Posterior vena cava (tissue), 2 donors: ENCODE data around the gene PIGQ. TPM values are rescaled to one million over a fixed set of nuclear protein-coding genes. Genes with fewer than 3 reads are reported as not detected.

Source experiments
- DNase-seq: peaks from one replicate; pipeline ENCODE4 v3.0.0-alpha.2; 2020; ENCODE audit warnings: low spot score
- intact Hi-C, 2 donors: fragments of 100-400 bp; cut with DNase I; formaldehyde crosslinking; loops; one replicate each; pipeline versions ENCODE4 v1.14.1 to v1.14.2; 2022 to 2023
- microRNA-seq, 2 donors: library from miRNA; unstranded; fragments of <30 nt; microRNA quantifications; one replicate each; pipeline ENCODE4 v1.2.0, GENCODE V29; 2020 to 2021; ENCODE audit warnings: borderline microRNAs expressed in 2 of 2
- total RNA-seq, 2 donors: library from RNA; stranded (reverse); fragmentation: NEBNext Ultra II Directional; extraction: Animal tissue kit (Norgen Biotek cat#: 25700); gene quantifications; one replicate each; pipeline ENCODE4 v1.2.1, GENCODE V29; 2021
- donor health status: DM: yes; HTN: yes; CAD: no.
- donor health status: DM: yes; HTN: yes; CAD: no.

PIGQ gene
- total RNA-seq, 2 donors from 2014 or later = 22.1 to 25.4 TPM

GRCh38 chr16:630249-630814, 60.6 kb downstream of the PIGQ start:
- intact Hi-C loops = loop anchor here in 1 of 2 donors (5.0 kb wide), 1 partner anchor 38 kb away; the partner anchor contains the start of gene RAB40C
- DNase-seq = peak; percentile 77

GRCh38 chr16:630815-631405, 61.1 kb downstream of the PIGQ start, which contains the start of gene WFIKKN1:
Gene WFIKKN1, plus strand, starts transcription at chr16:630985. Its CDS starts 269 bp downstream, at chr16:631254.
- peak; percentile 85 for DNase-seq
- intact Hi-C loops = loop anchor here in 1 of 2 donors (5.0 kb wide), 1 partner anchor 39 kb away; the partner anchor contains the start of gene RAB40C

- intact Hi-C loops = loop anchor here in 1 of 2 donors (5.0 kb wide), 1 partner anchor 40 kb away; the partner anchor contains the start of gene RAB40C
- DNase-seq = no peak
These were observed 62.1 kb downstream of the PIGQ start for GRCh38 chr16:631808-632358.

- intact Hi-C loops = loop anchor here in 1 of 2 donors (5.0 kb wide), 1 partner anchor 40 kb away; the partner anchor contains the start of gene RAB40C
- DNase-seq = peak; percentile 76
These were observed 62.9 kb downstream of the PIGQ start for GRCh38 chr16:632486-633335.

GRCh38 chr16:633336-634050, 63.7 kb downstream of the PIGQ start:
- DNase-seq = peak; percentile 79
- intact Hi-C loops = loop anchor here in 1 of 2 donors (5.0 kb wide), 1 partner anchor 41 kb away; the partner anchor contains the start of gene RAB40C

Small RNA genes within 50 kb of the gene (microRNA-seq; reads per million reads assigned to microRNA genes)
- gene MIR3176 = 0.32 to 0.78 reads per million in 2 donors
- 0 to 0.52 reads per million in 2 donors for gene MIR5587

Other genes starting within 250 kb of the PIGQ start
- 10 to 100 TPM; 13.4 to 19.0 TPM for gene AXIN1, start 217.2 kb upstream of the PIGQ start, total RNA-seq
- gene MRPL28, start 199.4 kb upstream of the PIGQ start, total RNA-seq = 10 to 100 TPM; 35.7 to 36.0 TPM
- 10 to 100 TPM; 24.7 to 28.9 TPM for gene PGAP6, start 188.0 kb upstream of the PIGQ start, total RNA-seq
- gene NME4, start 172.8 kb upstream of the PIGQ start, total RNA-seq = 100 to 1,000 TPM in 1 of 2 donors, 10 to 100 TPM in 1; 70.7 to 108 TPM
- gene DECR2, start 168.1 kb upstream of the PIGQ start, total RNA-seq = 10 to 100 TPM; 11.2 to 12.9 TPM
- gene RAB11FIP3, start 144.3 kb upstream of the PIGQ start, total RNA-seq = 10 to 100 TPM; 40.1 to 45.2 TPM
- 10 to 100 TPM; 23.3 to 26.6 TPM for gene CAPN15, start 42.3 kb upstream of the PIGQ start, total RNA-seq
- gene PRR35, start 9.6 kb upstream of the PIGQ start, total RNA-seq = not detected
- gene NHLRC4, start 3.0 kb upstream of the PIGQ start, total RNA-seq = under 1 TPM; 0.38 to 0.65 TPM
- gene RAB40C, start 20.1 kb downstream of the PIGQ start, total RNA-seq = 10 to 100 TPM; 13.0 to 13.6 TPM
- gene WFIKKN1, start 61.0 kb downstream of the PIGQ start, total RNA-seq = under 1 TPM; 0.14 TPM
- gene METTL26, start 66.3 kb downstream of the PIGQ start, total RNA-seq = 10 to 100 TPM; 43.3 to 63.2 TPM
- 10 to 100 TPM; 19.0 to 21.5 TPM for gene MCRIP2, start 71.9 kb downstream of the PIGQ start, total RNA-seq
- gene WDR90, start 79.4 kb downstream of the PIGQ start, total RNA-seq = 10 to 100 TPM; 13.4 to 14.9 TPM
- 10 to 100 TPM; 57.5 to 65.1 TPM for gene RHOT2, start 98.2 kb downstream of the PIGQ start, total RNA-seq
- under 1 TPM; 0.71 to 0.79 TPM for gene RHBDL1, start 105.7 kb downstream of the PIGQ start, total RNA-seq
- gene STUB1, start 110.4 kb downstream of the PIGQ start, total RNA-seq = 10 to 100 TPM; 73.3 to 79.7 TPM
- gene JMJD8, start 114.4 kb downstream of the PIGQ start, total RNA-seq = 10 to 100 TPM; 49.8 to 58.9 TPM
- gene WDR24, start 120.4 kb downstream of the PIGQ start, total RNA-seq = 1 to 10 TPM; 7.4 to 7.5 TPM
- not detected for gene FBXL16, start 135.8 kb downstream of the PIGQ start, total RNA-seq
- gene METRN, start 145.2 kb downstream of the PIGQ start, total RNA-seq = 10 to 100 TPM; 21.6 to 24.9 TPM
- 10 to 100 TPM; 20.0 to 25.5 TPM for gene ANTKMT, start 151.2 kb downstream of the PIGQ start, total RNA-seq
- gene CCDC78, start 156.5 kb downstream of the PIGQ start, total RNA-seq = 1 to 10 TPM in 1 of 2 donors, under 1 TPM in 1; 0.52 to 1.0 TPM
- gene HAGHL, start 157.1 kb downstream of the PIGQ start, total RNA-seq = 1 to 10 TPM; 3.6 to 4.1 TPM
- gene CIAO3, start 171.0 kb downstream of the PIGQ start, total RNA-seq = 10 to 100 TPM; 18.2 to 18.6 TPM
- gene MSLN, start 190.8 kb downstream of the PIGQ start, total RNA-seq = under 1 TPM; 0.29 to 0.37 TPM
- gene RPUSD1, start 218.4 kb downstream of the PIGQ start, total RNA-seq = 10 to 100 TPM in 1 of 2 donors, 1 to 10 TPM in 1; 8.8 to 11.4 TPM
- 1 to 10 TPM; 7.7 TPM for gene CHTF18, start 218.7 kb downstream of the PIGQ start, total RNA-seq
- not detected for gene GNG13, start 230.8 kb downstream of the PIGQ start, total RNA-seq